HG03378 (cell line): Measurements from ENCODE around the gene GMDS.

Experiments
- ATAC-seq: cut with Tn5 transposase; IDR thresholded peaks from one replicate; pipeline ENCODE4 v1.9.1; 2021; ENCODE audit warnings: mild to moderate bottlenecking, moderate library complexity; ENCODE audit not compliant: unreplicated experiment

The GMDS gene

GRCh38 chr6:1584996-1585668 is 660.3 kb downstream of the GMDS start:
- no peak for ATAC-seq

DNA sequence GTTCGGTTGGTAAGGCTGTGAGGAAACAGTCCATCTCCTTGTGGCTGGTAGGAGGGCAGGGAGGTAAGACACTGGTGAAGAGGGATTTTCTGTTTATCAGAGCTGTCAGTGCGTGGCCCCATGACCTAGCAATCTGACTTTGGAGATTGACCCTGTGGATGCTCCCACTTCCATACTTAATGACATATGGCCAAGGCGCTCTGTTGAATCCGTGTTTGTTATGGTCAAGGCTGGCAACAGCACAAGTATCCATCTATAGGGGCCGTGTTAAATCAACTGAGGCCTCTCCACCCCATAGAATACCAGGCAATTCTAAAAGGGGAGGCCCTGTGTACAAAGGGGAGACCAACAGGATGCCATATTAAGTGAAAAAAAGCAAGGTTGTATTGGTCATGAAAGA is 661.3 kb downstream of the GMDS start:
- no peak for ATAC-seq

GRCh38 chr6:1581120-1581991 is 664.0 kb downstream of the GMDS start:
- no peak for ATAC-seq

DNA sequence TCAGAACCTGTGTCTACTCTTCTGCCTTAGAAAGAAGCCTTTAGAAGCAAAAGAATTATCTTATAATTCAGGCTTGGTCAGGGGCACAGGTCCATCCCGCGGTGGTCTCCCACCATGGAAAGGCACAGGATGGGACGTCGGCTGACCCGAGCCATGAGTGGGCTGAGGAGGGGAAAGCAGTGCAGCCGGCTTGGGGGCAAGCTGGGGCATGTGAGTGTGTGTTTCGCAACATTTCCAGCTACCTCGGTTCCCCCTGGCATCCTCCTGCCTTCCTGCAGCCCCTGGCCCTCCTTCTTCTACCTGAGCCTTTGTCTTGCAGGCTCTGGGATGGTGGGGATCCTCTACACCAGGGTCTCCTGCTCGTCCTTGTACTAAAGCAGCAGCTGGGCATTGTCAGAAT is 664.8 kb downstream of the GMDS start:
- ATAC-seq: no peak

GRCh38 chr6:1580109-1580508 is 665.3 kb downstream of the GMDS start:
- ATAC-seq: no peak

DNA sequence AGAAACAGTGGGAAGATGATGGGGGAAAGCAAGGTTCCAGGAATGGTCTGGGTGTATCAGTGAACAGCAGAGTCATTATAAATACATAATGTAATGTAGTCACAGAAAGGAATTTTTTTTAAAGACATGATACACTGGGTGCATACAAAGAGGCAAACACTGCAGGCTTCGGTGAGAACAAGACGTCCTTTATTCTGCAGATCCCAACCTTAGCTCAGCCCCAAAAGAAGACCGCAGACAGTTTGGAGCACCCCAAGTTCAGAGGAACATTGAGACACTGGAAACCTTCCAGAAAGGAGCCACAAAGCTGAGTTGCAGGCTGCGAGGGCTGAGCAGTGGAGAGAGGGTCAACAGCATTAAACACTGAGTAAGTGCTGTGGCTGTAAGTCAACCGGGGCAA is 666.3 kb downstream of the GMDS start:
- ATAC-seq: no peak

DNA sequence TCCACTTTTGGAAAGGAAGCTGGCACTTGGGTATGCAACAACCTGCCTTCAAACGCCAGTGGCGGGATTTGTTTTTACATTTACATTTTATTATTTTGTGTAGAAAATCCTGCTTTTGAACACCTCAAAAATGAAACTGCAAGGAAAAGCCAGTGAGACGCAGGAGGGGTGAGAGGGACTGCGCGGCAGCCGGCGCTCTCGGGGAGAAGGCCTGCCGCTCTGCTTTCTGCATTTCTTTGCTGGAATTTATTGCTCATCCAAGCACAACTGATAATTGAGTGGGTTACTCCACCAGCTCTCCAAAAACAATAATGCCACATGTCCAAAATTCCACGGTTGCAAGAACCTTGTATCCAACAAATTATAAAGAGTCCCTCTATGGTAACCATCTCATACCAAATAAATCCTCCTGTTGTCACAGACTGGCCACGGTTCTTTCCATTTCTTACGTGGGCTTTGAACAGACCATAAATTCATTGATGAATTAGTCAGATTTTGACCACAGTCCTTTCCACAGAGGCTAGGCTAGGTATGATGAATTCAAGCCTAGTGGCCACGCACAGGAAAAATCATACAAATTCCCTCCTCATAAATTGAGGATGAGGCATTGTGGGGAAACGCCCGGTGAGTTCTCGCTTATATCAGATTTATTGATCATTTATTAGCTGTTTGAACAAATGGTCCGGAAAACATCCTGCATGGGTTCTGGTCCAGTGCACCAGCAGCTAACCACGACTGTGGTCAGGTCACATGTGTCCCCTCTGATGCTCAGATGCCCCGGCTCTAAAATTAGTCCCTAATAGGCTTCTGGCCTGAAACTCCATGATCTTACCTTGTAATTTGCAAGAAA is 667.3 kb downstream of the GMDS start:
- no peak for ATAC-seq

- ATAC-seq: no peak
These were observed 668.2 kb downstream of the GMDS start for GRCh38 chr6:1577146-1577680.

GRCh38 chr6:1576711-1577110 is 668.7 kb downstream of the GMDS start:
- ATAC-seq: no peak

GRCh38 chr6:1576166-1576565 is 669.2 kb downstream of the GMDS start:
- no peak for ATAC-seq

- no peak for ATAC-seq
These were observed 670.0 kb downstream of the GMDS start for GRCh38 chr6:1575210-1576041.

DNA sequence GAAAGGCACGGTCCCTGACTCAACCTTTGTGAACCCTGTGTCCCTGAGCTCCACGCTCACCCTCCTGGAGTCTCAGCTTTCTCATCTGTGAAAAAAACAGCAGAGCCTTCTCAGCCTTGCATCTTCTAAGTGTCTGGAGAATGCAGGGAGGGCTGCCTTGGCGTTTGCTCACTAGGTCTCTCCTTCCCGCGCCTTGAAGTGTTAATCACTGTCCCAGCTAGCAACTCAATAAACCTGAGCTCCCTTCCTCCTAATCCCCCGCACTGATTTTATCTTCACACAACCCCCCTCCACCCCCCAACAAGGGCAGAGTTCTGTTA is 670.6 kb downstream of the GMDS start:
- no peak for ATAC-seq

GRCh38 chr6:1574083-1574761 is 671.2 kb downstream of the GMDS start:
- ATAC-seq: no peak
